DMS79 treated with DMSO at 0.1 percent for 48 hours (cell line): Measurements from ENCODE around the gene ASTL.

ENCODE experiments used
- DNase-seq: peaks from one replicate; lab custom pipeline; 2025; lab: John Stamatoyannopoulos, UW

The ASTL gene

GRCh38 chr2:96130483-96130882 is 7.8 kb downstream of the ASTL start:
- no peak for DNase-seq

GRCh38 chr2:96129528-96130120 is 8.7 kb downstream of the ASTL start:
- no peak for DNase-seq

GRCh38 chr2:96128456-96128855 is 9.8 kb downstream of the ASTL start:
- no peak for DNase-seq

GRCh38 chr2:96124406-96125265 is 13.7 kb downstream of the ASTL start:
- DNase-seq: no peak

GRCh38 chr2:96123936-96124335 is 14.4 kb downstream of the ASTL start:
- no peak for DNase-seq

- no peak for DNase-seq
These were observed 15.0 kb downstream of the ASTL start for GRCh38 chr2:96123290-96123689.

GRCh38 chr2:96122391-96122790 is 15.9 kb downstream of the ASTL start:
- no peak for DNase-seq

- no peak for DNase-seq
These were observed 16.9 kb downstream of the ASTL start for GRCh38 chr2:96121414-96121813.

GRCh38 chr2:96120991-96121390 is 17.3 kb downstream of the ASTL start:
- DNase-seq: no peak

- DNase-seq: no peak
These were observed 18.1 kb downstream of the ASTL start for GRCh38 chr2:96120091-96120720.

GRCh38 chr2:96119389-96119751 is 18.9 kb downstream of the ASTL start:
- no peak for DNase-seq

GRCh38 chr2:96118698-96119388 is 19.5 kb downstream of the ASTL start:
- no peak for DNase-seq

- DNase-seq: no peak
These were observed 20.4 kb downstream of the ASTL start for GRCh38 chr2:96117701-96118588.

GRCh38 chr2:96116879-96117533 is 21.3 kb downstream of the ASTL start:
- DNase-seq: peak; percentile 37

- DNase-seq: no peak
These were observed 21.9 kb downstream of the ASTL start, which contains the start of gene ADRA2B for GRCh38 chr2:96116424-96116878. Gene ADRA2B, minus strand, starts transcription at chr2:96116571. Its CDS starts 422 bp downstream, at chr2:96116149.

- DNase-seq: no peak
These were observed 22.5 kb downstream of the ASTL start for GRCh38 chr2:96115631-96116423.

GRCh38 chr2:96114903-96115581 is 23.3 kb downstream of the ASTL start:
- no peak for DNase-seq

GRCh38 chr2:96114546-96114902 is 23.8 kb downstream of the ASTL start:
- no peak for DNase-seq

- no peak for DNase-seq
These were observed 24.4 kb downstream of the ASTL start for GRCh38 chr2:96113951-96114350.

- DNase-seq: no peak
These were observed 25.0 kb downstream of the ASTL start for GRCh38 chr2:96113367-96113677.
